NT2/D1 (cell line): Measurements from ENCODE around the gene MRPS6.

Experiments
- SUZ12 ChIP-seq: IDR thresholded peaks from 2 replicates; pipeline ENCODE4 v1.6.1; 2011; ENCODE audit not compliant: insufficient read length, insufficient read depth; ENCODE audit errors: extremely low read depth
- YY1 ChIP-seq: IDR thresholded peaks from 2 replicates; pipeline ENCODE4 v1.6.1; 2011; ENCODE audit not compliant: insufficient read length, insufficient read depth
- ZNF274 ChIP-seq: IDR thresholded peaks from 2 replicates; pipeline ENCODE4 v1.6.1; 2011; ENCODE audit warnings: mild to moderate bottlenecking, low read depth, low read length

- TF ChIP-seq YY1 = no peak
- TF ChIP-seq SUZ12 = no peak
- TF ChIP-seq ZNF274 = no peak
Measured at GRCh38 chr21:34076835-34077234, 3.5 kb downstream of the MRPS6 start.
